SK-N-SH treated with all-trans-retinoic acid at 6 μM for 48 hours (cell line): ENCODE measurements around the gene CYTL1.
"Not testable (repeated sequence)": the region's sequence is repeated elsewhere in the genome, so short reads cannot be mapped to it uniquely, and the experiment has no call there.

Experiments used
- ATAC-seq: fragments of 200-7000 bp; cut with Tn5 transposase; 3 replicates; pipeline ENCODE4 v1.9.1; 2020; ENCODE audit warnings: mild to moderate bottlenecking, moderate library complexity
- ARNTL ChIP-seq: fragments of 450-650 bp; formaldehyde crosslinking; IDR thresholded peaks from 2 replicates; pipeline ENCODE4 v1.5.0; 2020; ENCODE audit warnings: low read depth, mild to moderate bottlenecking, moderate library complexity, borderline replicate concordance
- BACH2 ChIP-seq: fragments of 250-450 bp; sonication (Bioruptor Pico); IDR thresholded peaks from 2 replicates; pipeline ENCODE4 v1.9.0; 2021; ENCODE audit warnings: mild to moderate bottlenecking, borderline replicate concordance
- CSDC2 ChIP-seq: fragments of 250-450 bp; sonication (Bioruptor Pico); IDR thresholded peaks from 2 replicates; pipeline ENCODE4 v1.5.0; 2020; ENCODE audit warnings: mild to moderate bottlenecking, moderate library complexity
- ESRRG ChIP-seq: fragments of 250-450 bp; sonication (Bioruptor Pico); IDR thresholded peaks from 2 replicates; pipeline ENCODE4 v1.6.1; 2021; ENCODE audit warnings: mild to moderate bottlenecking
- GLIS3 ChIP-seq: fragments of 250-450 bp; sonication (Bioruptor Pico); IDR thresholded peaks from 2 replicates; pipeline ENCODE4 v1.5.0; 2020; ENCODE audit warnings: mild to moderate bottlenecking, moderate library complexity
- ISL1 ChIP-seq: fragments of 250-450 bp; sonication (Bioruptor Pico); IDR thresholded peaks from 2 replicates; pipeline ENCODE4 v2.1.2; 2022; ENCODE audit warnings: mild to moderate bottlenecking, moderate library complexity
- OSR1 ChIP-seq: fragments of 250-450 bp; sonication (Bioruptor Pico); IDR thresholded peaks from 2 replicates; pipeline ENCODE4 v1.8.0; 2022; ENCODE audit warnings: moderate library complexity, mild to moderate bottlenecking, inconsistent platforms
- PPARA ChIP-seq: fragments of 250-450 bp; sonication (Bioruptor Pico); IDR thresholded peaks from 2 replicates; pipeline ENCODE4 v1.5.0; 2020; ENCODE audit warnings: mild to moderate bottlenecking, borderline replicate concordance
- SNAI2 ChIP-seq: fragments of 250-450 bp; sonication (Bioruptor Pico); IDR thresholded peaks from 2 replicates; pipeline ENCODE4 v1.5.0; 2020; ENCODE audit warnings: mild to moderate bottlenecking, moderate library complexity
- TCF4 ChIP-seq: fragments of 250-450 bp; sonication (Bioruptor Pico); IDR thresholded peaks from 2 replicates; pipeline ENCODE4 v1.8.0; 2021; ENCODE audit warnings: mild to moderate bottlenecking, moderate library complexity, borderline replicate concordance
- TOX ChIP-seq: fragments of 250-450 bp; sonication (Bioruptor Pico); IDR thresholded peaks from 2 replicates; pipeline ENCODE4 v1.8.0; 2021; ENCODE audit warnings: mild to moderate bottlenecking, moderate library complexity, borderline replicate concordance
- ZC3H10 ChIP-seq: fragments of 250-450 bp; sonication (Bioruptor Pico); IDR thresholded peaks from 2 replicates; pipeline ENCODE4 v1.5.1; 2021; ENCODE audit warnings: mild to moderate bottlenecking, moderate library complexity
- ZFP3 ChIP-seq: fragments of 250-450 bp; sonication (Bioruptor Pico); IDR thresholded peaks from 2 replicates; pipeline ENCODE4 v1.5.0; 2020; ENCODE audit warnings: mild to moderate bottlenecking, moderate library complexity
- ZFP30 ChIP-seq: fragments of 450-650 bp; formaldehyde crosslinking; IDR thresholded peaks from 2 replicates; pipeline ENCODE4 v1.5.0; 2022; ENCODE audit warnings: mild to moderate bottlenecking, moderate library complexity
- ZNF565 ChIP-seq: fragments of 450-650 bp; formaldehyde crosslinking; conservative IDR thresholded peaks from 2 replicates; pipeline ENCODE4 v1.5.0; 2020; ENCODE audit warnings: low read depth, mild to moderate bottlenecking, moderate library complexity
- ZNF70 ChIP-seq: fragments of 450-650 bp; formaldehyde crosslinking; IDR thresholded peaks from 2 replicates; pipeline ENCODE4 v1.5.0; 2020; ENCODE audit warnings: mild to moderate bottlenecking, moderate library complexity
- TF ChIP-seq, protein P1 (sequence below): fragments of 250-450 bp; sonication (Bioruptor Pico); IDR thresholded peaks from 2 replicates; pipeline ENCODE4 v1.5.1; 2020; ENCODE audit warnings: low read depth, mild to moderate bottlenecking, moderate library complexity
- TF ChIP-seq, protein P2 (sequence below): fragments of 250-450 bp; sonication (Bioruptor Pico); IDR thresholded peaks from 2 replicates; pipeline ENCODE4 v1.5.1; 2021; ENCODE audit warnings: mild to moderate bottlenecking, moderate library complexity
- TF ChIP-seq, protein P3 (sequence below): fragments of 250-450 bp; sonication (Bioruptor Pico); IDR thresholded peaks from 2 replicates; pipeline ENCODE4 v1.8.0; 2021; ENCODE audit warnings: low read depth, mild to moderate bottlenecking, moderate library complexity, borderline replicate concordance
- TF ChIP-seq, protein P4 (sequence below): fragments of 250-450 bp; sonication (Bioruptor Pico); IDR thresholded peaks from 2 replicates; pipeline ENCODE4 v1.5.0; 2020; ENCODE audit warnings: mild to moderate bottlenecking, moderate library complexity

CYTL1 gene

DNA sequence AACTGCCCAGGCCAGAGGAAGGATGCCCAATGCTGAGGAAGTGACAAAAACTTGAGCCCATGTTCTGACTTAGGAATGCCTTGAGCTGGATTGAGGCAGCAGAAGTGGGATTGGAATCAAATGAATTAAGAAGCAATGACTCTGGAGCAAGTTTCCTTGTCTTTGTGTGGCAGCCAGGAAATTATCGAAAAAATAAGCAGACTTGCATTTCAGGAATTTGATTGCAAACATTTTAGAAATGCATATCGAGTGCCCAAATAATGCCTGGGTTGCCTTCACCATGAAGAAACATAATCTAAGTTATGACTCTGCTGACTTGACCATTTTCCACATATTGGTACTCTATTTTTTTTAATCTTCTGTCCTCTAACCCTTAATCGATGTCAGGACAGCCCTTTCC lies 9.5 kb downstream of the CYTL1 start (continued):
- no peak for TF ChIP-seq BACH2

DNA sequence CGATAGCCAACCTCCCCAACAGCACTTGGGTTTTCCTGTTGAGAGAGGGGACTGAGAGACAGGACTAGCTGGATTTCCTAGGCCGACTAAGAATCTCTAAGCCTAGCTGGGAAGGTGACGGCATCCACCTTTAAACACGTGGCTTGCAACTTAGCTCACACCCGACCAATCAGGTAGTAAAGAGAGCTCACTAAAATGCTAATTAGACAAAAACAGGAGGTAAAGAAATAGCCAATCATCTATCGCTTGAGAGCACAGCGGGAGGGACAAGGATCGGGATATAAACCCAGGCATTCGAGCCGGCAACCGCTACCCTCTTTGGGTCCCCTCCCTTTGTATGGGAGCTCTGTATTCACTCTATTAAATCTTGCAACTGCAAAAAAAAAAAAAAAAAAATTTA lies 12.3 kb downstream of the CYTL1 start:
- ATAC-seq: not testable (repeated sequence)

DNA sequence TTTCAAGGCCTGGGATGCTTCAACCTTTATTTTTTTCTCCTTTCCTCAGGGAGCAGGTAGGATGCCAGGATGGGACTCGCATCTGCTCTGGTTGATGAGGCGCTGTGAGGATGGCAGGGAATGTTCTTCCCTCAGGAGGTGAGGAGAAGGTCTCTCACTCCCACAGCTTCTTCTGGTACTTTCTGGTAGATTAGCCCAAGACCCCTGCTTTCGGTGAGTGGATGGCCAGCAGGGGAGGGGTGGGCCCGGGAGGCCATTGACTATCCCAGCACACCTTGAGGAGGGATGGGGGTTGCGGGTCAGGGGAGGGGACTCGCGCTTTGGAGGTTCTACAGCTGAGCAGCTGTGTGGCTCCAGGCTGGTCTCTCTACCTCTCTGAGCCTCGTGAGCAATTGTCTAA lies 14.8 kb downstream of the CYTL1 start:
- ATAC-seq: no peak
- TF ChIP-seq ZNF565 (CRISPR knock-in tag) (no peak), ZFP30 (CRISPR knock-in tag) (no peak), ZNF70 (CRISPR knock-in tag) (no peak), BACH2 (no peak), TCF4 (no peak), PPARA (CRISPR knock-in tag) (no peak), ISL1 (CRISPR knock-in tag) (no peak), ARNTL (no peak), ESRRG (CRISPR knock-in tag) (no peak), TOX (CRISPR knock-in tag) (no peak), SNAI2 (CRISPR knock-in tag) (no peak), OSR1 (CRISPR knock-in tag) (no peak), GLIS3 (CRISPR knock-in tag) (no peak), ZC3H10 (CRISPR knock-in tag) (no peak), CSDC2 (CRISPR knock-in tag) (no peak)
- TF ChIP-seq, protein P1, sequence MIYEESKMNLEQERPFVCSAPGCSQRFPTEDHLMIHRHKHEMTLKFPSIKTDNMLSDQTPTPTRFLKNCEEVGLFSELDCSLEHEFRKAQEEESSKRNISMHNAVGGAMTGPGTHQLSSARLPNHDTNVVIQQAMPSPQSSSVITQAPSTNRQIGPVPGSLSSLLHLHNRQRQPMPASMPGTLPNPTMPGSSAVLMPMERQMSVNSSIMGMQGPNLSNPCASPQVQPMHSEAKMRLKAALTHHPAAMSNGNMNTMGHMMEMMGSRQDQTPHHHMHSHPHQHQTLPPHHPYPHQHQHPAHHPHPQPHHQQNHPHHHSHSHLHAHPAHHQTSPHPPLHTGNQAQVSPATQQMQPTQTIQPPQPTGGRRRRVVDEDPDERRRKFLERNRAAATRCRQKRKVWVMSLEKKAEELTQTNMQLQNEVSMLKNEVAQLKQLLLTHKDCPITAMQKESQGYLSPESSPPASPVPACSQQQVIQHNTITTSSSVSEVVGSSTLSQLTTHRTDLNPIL (CRISPR knock-in tag): no peak
- TF ChIP-seq, protein P2, sequence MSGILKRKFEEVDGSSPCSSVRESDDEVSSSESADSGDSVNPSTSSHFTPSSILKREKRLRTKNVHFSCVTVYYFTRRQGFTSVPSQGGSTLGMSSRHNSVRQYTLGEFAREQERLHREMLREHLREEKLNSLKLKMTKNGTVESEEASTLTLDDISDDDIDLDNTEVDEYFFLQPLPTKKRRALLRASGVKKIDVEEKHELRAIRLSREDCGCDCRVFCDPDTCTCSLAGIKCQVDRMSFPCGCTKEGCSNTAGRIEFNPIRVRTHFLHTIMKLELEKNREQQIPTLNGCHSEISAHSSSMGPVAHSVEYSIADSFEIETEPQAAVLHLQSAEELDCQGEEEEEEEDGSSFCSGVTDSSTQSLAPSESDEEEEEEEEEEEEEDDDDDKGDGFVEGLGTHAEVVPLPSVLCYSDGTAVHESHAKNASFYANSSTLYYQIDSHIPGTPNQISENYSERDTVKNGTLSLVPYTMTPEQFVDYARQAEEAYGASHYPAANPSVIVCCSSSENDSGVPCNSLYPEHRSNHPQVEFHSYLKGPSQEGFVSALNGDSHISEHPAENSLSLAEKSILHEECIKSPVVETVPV (CRISPR knock-in tag): no peak
- TF ChIP-seq, protein P3, sequence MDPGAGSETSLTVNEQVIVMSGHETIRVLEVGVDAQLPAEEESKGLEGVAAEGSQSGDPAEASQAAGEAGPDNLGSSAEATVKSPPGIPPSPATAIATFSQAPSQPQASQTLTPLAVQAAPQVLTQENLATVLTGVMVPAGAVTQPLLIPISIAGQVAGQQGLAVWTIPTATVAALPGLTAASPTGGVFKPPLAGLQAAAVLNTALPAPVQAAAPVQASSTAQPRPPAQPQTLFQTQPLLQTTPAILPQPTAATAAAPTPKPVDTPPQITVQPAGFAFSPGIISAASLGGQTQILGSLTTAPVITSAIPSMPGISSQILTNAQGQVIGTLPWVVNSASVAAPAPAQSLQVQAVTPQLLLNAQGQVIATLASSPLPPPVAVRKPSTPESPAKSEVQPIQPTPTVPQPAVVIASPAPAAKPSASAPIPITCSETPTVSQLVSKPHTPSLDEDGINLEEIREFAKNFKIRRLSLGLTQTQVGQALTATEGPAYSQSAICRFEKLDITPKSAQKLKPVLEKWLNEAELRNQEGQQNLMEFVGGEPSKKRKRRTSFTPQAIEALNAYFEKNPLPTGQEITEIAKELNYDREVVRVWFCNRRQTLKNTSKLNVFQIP (CRISPR knock-in tag): no peak
- TF ChIP-seq, protein P4, sequence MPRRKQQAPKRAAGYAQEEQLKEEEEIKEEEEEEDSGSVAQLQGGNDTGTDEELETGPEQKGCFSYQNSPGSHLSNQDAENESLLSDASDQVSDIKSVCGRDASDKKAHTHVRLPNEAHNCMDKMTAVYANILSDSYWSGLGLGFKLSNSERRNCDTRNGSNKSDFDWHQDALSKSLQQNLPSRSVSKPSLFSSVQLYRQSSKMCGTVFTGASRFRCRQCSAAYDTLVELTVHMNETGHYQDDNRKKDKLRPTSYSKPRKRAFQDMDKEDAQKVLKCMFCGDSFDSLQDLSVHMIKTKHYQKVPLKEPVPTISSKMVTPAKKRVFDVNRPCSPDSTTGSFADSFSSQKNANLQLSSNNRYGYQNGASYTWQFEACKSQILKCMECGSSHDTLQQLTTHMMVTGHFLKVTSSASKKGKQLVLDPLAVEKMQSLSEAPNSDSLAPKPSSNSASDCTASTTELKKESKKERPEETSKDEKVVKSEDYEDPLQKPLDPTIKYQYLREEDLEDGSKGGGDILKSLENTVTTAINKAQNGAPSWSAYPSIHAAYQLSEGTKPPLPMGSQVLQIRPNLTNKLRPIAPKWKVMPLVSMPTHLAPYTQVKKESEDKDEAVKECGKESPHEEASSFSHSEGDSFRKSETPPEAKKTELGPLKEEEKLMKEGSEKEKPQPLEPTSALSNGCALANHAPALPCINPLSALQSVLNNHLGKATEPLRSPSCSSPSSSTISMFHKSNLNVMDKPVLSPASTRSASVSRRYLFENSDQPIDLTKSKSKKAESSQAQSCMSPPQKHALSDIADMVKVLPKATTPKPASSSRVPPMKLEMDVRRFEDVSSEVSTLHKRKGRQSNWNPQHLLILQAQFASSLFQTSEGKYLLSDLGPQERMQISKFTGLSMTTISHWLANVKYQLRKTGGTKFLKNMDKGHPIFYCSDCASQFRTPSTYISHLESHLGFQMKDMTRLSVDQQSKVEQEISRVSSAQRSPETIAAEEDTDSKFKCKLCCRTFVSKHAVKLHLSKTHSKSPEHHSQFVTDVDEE (CRISPR knock-in tag): no peak

DNA sequence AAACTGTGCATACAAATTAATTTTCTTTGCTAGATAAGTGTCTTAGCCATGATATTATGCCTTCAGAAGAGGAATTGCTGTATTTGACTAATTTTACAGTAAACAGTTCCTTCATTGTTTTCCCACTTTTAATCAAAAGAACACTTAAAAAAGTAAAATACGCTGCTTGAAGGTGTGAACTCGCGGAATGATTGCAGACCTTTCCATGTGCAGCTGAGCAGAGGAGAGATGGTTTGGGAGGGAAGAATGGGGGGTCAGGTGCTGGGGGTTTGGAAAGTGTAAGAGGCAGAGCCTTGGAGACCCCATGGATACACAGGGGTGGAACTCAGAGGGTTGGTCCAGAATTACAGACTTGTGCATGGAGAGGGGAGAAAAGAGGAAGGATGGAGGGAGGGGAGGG lies 15.3 kb downstream of the CYTL1 start:
- ATAC-seq: no peak
- TF ChIP-seq ZC3H10 (CRISPR knock-in tag) (no peak), OSR1 (CRISPR knock-in tag) (no peak), GLIS3 (CRISPR knock-in tag) (no peak), SNAI2 (CRISPR knock-in tag) (no peak), ZFP3 (no peak), ESRRG (CRISPR knock-in tag) (no peak), ARNTL (no peak)
- TF ChIP-seq, protein P1 (CRISPR knock-in tag): no peak
- TF ChIP-seq, all 23 proteins: peak for 0
